Sigmoid colon (tissue), 7 donors: Measurements from ENCODE around the gene FHOD3. TPM values are rescaled to one million over a fixed set of nuclear protein-coding genes. Genes with fewer than 3 reads are reported as not detected.

Source experiments
- DNase-seq: peaks from one replicate; pipeline ENCODE4 v3.0.0-alpha.2; 2019
- H3K27ac ChIP-seq, 4 donors: fragments of 200-600 bp; sonication (generic); one replicate each; pipeline ENCODE4 v1.5.1; 2016 to 2019; ENCODE audit warnings: mild to moderate bottlenecking in 1 of 4
- H3K27me3 ChIP-seq, 3 donors: fragments of 200-600 bp; sonication (generic); one replicate each; pipeline ENCODE4 v1.5.1; 2019; ENCODE audit warnings: mild to moderate bottlenecking in 1 of 3
- H3K36me3 ChIP-seq, 4 donors: fragments of 200-600 bp; sonication (generic); one replicate each; pipeline ENCODE4 v1.5.1; 2016 to 2019
- H3K4me1 ChIP-seq, 4 donors: fragments of 200-600 bp; sonication (generic); one replicate each; pipeline ENCODE4 v1.5.1; 2017 to 2019
- H3K4me3 ChIP-seq, 4 donors: fragments of 200-600 bp; sonication (generic); one replicate each; pipeline ENCODE4 v1.5.1; 2017 to 2019; ENCODE audit warnings: mild to moderate bottlenecking in 2 of 4, moderate library complexity in 1 of 4
- H3K9me3 ChIP-seq, 4 donors: fragments of 200-600 bp in 3 of 4; sonication (generic) in 3 of 4; one replicate each; pipeline versions ENCODE4 v1.5.1 to v1.6.1; 2013 to 2019
- EP300 ChIP-seq, 4 donors: sonication (generic); formaldehyde crosslinking; IDR thresholded peaks; one replicate each; pipeline ENCODE4 v1.6.1; 2017; ENCODE audit warnings: antibody characterized with exemption in 4 of 4
- POLR2A ChIP-seq, 2 donors: fragments of 450-650 bp; IDR thresholded peaks; one replicate each; pipeline ENCODE4 v1.6.1; 2016; ENCODE audit warnings: antibody characterized with exemption in 2 of 2, mild to moderate bottlenecking in 2 of 2, moderate library complexity in 2 of 2
- POLR2AphosphoS5 ChIP-seq, 4 donors: sonication (generic); formaldehyde crosslinking; IDR thresholded peaks; one replicate each; pipeline ENCODE4 v1.6.1; 2017; ENCODE audit warnings: antibody characterized with exemption in 4 of 4
- WGBS, 2 donors: extraction: QIAGEN DNeasy Blood & Tissue Kit; methylation state at CpG; one replicate each; pipeline ENCODE4 v1.1.7; 2013; 5-methylcytosine and 5-hydroxymethylcytosine counted together
- intact Hi-C: fragments of 100-400 bp; cut with DNase I; formaldehyde crosslinking; loops from one replicate; pipeline ENCODE4 v1.15.1; 2023
- polyA plus RNA-seq, 3 donors: library from polyadenylated mRNA; stranded (reverse); fragments of 200-250 nt; gene quantifications; one replicate each; pipeline ENCODE4 v1.2.3, GENCODE V29; 2013
- total RNA-seq, 4 donors: library from RNA; depleted of rRNA; stranded (reverse); fragments of >200 nt; gene quantifications; one replicate each; pipeline ENCODE4 v1.1.0, GENCODE V29; 2016
- TF ChIP-seq, protein P1 (sequence below), 4 experiments: fragments of 450-650 bp in 3 of 4; fragments of 200-600 bp in 1 of 4; IDR thresholded peaks; one replicate each; pipeline ENCODE4 v1.5.1; 2016 to 2019; ENCODE audit warnings: antibody characterized with exemption in 4 of 4, mild to moderate bottlenecking in 3 of 4, moderate library complexity in 2 of 4
- donor health status: healthy with polysubstance abuse.
- donor health status: Bipolar disorder and iron deficiency.
- donor health status: healthy.

Gene FHOD3
- total and polyA plus RNA-seq, 7 donors = 1.2 to 24.9 (median 9.5) TPM

DNA sequence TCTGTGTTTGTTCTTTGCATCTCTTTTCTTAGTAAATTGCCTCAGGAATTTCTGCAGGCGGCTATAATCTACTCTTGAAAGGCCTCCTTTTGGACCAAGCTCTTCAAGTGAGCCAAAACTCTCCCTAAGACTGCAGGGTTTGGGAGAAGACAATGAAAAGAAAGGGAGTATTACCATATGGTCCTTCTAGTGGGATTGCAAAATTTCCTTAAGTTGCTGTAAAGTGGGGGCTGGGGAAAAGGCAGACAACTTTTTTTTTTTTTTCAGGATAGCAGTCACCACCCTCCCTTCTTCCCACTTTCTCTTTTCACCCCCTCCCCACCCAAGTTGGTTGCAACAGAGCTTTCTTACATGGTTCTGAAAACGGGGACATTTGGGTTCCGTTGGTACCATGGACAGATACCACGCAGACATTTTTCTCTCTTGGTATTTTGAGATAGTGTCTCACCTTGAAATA lies 183.7 kb downstream of the FHOD3 start:
- 54 to 82% methylated on average over 4 of the region's 4 CpGs for WGBS, 2 donors
- TF ChIP-seq EP300 (IDR thresholded peaks at IDR 0.05) (no peak), POLR2AphosphoS5 (IDR thresholded peaks at IDR 0.05) (no peak), POLR2A (IDR thresholded peaks at IDR 0.05) (no peak)
- TF ChIP-seq, protein P1, sequence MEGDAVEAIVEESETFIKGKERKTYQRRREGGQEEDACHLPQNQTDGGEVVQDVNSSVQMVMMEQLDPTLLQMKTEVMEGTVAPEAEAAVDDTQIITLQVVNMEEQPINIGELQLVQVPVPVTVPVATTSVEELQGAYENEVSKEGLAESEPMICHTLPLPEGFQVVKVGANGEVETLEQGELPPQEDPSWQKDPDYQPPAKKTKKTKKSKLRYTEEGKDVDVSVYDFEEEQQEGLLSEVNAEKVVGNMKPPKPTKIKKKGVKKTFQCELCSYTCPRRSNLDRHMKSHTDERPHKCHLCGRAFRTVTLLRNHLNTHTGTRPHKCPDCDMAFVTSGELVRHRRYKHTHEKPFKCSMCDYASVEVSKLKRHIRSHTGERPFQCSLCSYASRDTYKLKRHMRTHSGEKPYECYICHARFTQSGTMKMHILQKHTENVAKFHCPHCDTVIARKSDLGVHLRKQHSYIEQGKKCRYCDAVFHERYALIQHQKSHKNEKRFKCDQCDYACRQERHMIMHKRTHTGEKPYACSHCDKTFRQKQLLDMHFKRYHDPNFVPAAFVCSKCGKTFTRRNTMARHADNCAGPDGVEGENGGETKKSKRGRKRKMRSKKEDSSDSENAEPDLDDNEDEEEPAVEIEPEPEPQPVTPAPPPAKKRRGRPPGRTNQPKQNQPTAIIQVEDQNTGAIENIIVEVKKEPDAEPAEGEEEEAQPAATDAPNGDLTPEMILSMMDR (IDR thresholded peaks at IDR 0.05) = no peak

DNA sequence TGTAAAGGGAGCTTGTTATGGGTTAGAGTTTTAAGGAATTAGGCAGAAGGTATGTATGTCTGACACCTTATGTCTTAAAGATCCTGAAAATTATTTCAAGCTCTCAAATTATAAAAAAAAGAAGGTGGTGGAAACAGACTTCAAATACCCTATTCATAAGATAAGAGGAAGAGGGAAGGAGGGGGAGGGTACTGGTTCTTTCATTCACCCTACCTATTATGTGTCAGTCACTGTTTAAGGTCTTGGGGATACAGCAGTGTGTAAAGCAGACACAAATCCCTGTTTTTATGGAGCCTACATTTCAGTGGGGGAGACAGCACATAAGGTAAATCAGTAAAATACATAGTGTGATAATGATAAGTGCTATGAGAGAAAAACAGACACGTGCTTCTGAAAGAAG lies 184.4 kb downstream of the FHOD3 start:
- no peaks in the 10 kb centered on the region for H3K4me1 ChIP-seq
- H3K36me3 ChIP-seq = no peaks in the 10 kb centered on the region
- H3K27ac ChIP-seq = no peak overlapping the region
- no peaks in the 10 kb centered on the region for H3K27me3 ChIP-seq
- no peak for DNase-seq
- no peaks in the 10 kb centered on the region for H3K9me3 ChIP-seq
- H3K4me3 ChIP-seq = no peak overlapping the region
- TF ChIP-seq POLR2A (IDR thresholded peaks at IDR 0.05) (no peak), EP300 (IDR thresholded peaks at IDR 0.05) (no peak)
- TF ChIP-seq, protein P1 (IDR thresholded peaks at IDR 0.05) = no peak
- 79 to 89% methylated on average over 1 of the region's 1 CpG for WGBS, 2 donors
- intact Hi-C loops = no loop called here

More for the DNA sequence above, 183.7 kb downstream of the FHOD3 start:
- no peak for DNase-seq
- Histone ChIP-seq H3K4me1 (no peaks in the 10 kb centered on the region), H3K4me3 (no peak overlapping the region), H3K27me3 (no peaks in the 10 kb centered on the region), H3K9me3 (no peaks in the 10 kb centered on the region), H3K27ac (no peak overlapping the region), H3K36me3 (no peaks in the 10 kb centered on the region)
- intact Hi-C loops = no loop called here

DNA sequence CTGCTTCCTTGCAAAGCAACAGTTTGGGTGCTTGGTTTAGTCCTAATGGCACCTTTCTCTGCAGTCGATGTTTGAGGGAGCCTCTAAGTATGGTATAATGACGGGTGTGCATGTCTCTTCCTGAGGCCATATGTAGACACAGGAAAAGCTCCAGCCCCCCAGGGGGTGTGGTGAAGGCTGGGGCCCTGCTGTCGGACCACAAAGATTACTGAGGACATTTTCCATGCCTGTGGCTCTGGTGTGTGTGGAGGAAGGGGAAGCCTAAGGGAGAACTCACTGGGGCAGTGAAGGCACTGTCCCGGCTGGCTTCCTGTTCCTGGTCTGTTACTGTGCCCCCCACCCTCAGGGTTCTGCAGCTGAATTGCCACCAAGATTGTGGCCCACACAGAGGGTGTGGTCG lies 187.1 kb downstream of the FHOD3 start:
- Histone ChIP-seq H3K4me1 (no peaks in the 10 kb centered on the region), H3K9me3 (no peaks in the 10 kb centered on the region), H3K36me3 (no peaks in the 10 kb centered on the region), H3K4me3 (no peak overlapping the region), H3K27ac (no peak overlapping the region), H3K27me3 (no peaks in the 10 kb centered on the region)
- WGBS, 2 donors = 80 to 88% methylated on average over 5 of the region's 5 CpGs
- intact Hi-C loops = no loop called here
- no peak for DNase-seq
- TF ChIP-seq EP300 (IDR thresholded peaks at IDR 0.05) (no peak), POLR2A (IDR thresholded peaks at IDR 0.05) (no peak), POLR2AphosphoS5 (IDR thresholded peaks at IDR 0.05) (no peak)
- TF ChIP-seq, protein P1 (IDR thresholded peaks at IDR 0.05) = no peak

DNA sequence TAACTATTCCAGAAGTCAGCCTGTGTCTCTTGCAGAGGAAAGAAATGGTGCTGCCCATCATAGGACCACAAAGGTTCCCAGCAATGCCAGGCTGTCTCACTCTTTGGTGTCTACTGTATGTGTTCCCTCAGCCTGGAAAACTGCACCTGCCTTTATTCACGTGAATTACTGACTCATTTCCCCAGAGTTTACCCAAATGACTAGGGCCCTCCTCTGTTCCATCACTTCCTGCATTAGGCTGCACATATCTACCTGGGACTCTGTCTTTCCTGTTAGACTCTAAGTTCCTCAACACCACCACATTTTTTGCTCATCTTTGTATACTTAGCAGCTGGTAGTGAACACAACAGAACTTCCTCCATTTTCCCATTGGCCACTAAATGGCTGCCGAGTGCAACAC lies 188.3 kb downstream of the FHOD3 start:
- WGBS, 2 donors = 88 to 90% methylated on average over 2 of the region's 2 CpGs
- H3K36me3 ChIP-seq = no peaks in the 10 kb centered on the region
- no peak overlapping the region for H3K4me3 ChIP-seq
- intact Hi-C loops = no loop called here
- TF ChIP-seq EP300 (IDR thresholded peaks at IDR 0.05) = no peak
- DNase-seq = no peak
- H3K9me3 ChIP-seq = no peaks in the 10 kb centered on the region
- H3K4me1 ChIP-seq = no peaks in the 10 kb centered on the region
- no peaks in the 10 kb centered on the region for H3K27me3 ChIP-seq
- H3K27ac ChIP-seq = no peak overlapping the region

DNA sequence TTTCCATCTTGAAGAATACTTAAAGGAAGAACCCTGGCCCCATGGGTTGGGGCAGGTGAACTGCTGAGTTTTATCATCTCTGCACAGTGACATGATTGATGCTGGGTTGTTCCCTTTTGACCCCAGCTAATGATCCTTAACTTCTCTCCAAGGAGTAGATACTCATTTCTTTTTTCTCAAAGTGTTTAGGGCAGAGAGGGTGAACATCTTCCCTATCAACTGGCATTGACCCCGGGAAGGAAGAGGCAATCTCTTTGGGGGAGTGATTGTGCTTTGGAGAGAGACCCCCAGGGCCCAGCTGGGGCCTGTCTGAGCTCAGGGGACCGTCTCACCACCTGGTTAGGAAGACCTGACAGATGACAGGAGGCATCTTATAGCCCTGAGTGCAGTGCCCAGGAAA lies 190.6 kb downstream of the FHOD3 start:
- H3K4me3 ChIP-seq = no peak overlapping the region
- H3K9me3 ChIP-seq = no peaks in the 10 kb centered on the region
- intact Hi-C loops = no loop called here
- no peak for DNase-seq
- no peaks in the 10 kb centered on the region for H3K27me3 ChIP-seq
- H3K36me3 ChIP-seq = no peaks in the 10 kb centered on the region
- no peak overlapping the region for H3K27ac ChIP-seq
- TF ChIP-seq POLR2AphosphoS5 (IDR thresholded peaks at IDR 0.05) (no peak), EP300 (IDR thresholded peaks at IDR 0.05) (no peak), POLR2A (IDR thresholded peaks at IDR 0.05) (no peak)
- TF ChIP-seq, protein P1 (IDR thresholded peaks at IDR 0.05) = no peak
- 68 to 70% methylated on average over 2 of the region's 2 CpGs for WGBS, 2 donors
- no peaks in the 10 kb centered on the region for H3K4me1 ChIP-seq
